Jurkat, Clone E6-1 (cell line): ENCODE measurements around the gene CD2.

Experiments
- DNase-seq: peaks from one replicate; pipeline ENCODE4 v3.0.0-alpha.2; 2011; ENCODE audit warnings: low read depth, low spot score
- H3K4me3 ChIP-seq: 2 replicates; pipeline ENCODE4 v1.5.1; 2011; ENCODE audit warnings: mild to moderate bottlenecking, low read length, control low read depth, moderate library complexity

Gene CD2

DNA sequence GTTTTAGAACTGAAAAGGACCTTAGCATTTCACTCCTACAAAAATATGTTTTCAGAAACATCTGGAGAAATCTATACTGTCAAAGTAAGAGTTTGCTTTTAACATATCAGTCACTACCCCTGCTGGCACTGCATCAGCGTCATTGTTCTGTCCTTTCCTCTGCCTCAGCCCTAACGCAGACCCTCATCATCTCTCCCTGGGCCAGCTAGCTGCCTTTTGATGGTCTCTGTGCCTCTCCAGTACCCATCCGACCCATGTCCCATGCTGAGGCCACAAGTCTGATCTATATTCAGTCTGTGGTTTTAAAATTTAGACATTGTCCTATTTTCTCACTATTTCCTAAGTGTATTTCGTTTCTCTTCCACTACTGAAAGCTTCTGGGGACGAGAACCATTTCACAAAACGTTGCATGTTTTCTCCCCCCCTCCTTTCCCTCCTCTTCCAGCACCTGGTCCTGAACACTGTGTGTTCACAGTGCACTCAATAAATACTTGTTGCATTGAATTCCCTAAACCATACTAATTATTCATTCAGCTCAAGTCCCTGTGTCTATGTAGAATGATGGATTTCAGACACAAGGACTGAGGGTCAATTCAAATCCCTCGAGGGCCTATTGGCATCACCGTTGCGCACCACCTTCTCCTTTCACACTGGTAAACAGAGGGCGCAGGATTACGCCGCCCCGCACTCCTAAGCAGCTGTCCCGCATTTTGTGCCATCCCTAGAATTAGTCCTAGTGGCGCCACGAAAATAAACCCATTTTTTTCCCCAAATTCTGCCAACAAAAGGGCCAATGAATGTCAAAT, 53.4 kb downstream of the CD2 start:
- no peak overlapping the region for H3K4me3 ChIP-seq
- no peak for DNase-seq

DNA sequence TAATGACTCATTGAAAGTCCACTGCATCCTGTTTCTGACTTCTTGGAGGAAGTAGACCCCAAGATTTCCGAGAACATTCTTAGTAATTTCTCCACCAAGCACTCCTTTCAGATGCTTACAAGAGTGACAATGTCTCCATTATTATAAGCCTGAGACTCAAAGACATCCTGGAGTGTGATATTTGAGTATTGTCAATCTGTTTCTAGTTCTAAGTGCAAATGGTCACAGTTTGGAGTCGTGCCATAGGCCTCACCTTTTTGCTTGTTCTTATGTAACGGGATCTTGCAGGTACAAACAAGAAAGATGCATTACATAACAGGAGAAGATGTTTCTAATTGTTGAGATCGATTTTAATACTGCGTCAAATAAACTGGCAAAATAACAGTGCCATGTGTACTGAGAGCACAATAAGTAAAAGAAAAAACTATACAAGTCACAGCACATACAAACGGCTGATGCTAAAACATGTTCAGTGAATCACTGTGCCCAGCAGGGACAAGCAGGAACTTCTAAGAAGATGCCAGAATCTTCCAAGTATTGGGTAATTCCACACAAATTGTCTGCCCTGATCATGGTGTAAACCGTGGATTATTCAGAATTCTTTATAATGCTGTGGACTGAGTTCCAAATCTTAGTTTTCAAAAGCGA, 54.1 kb downstream of the CD2 start:
- DNase-seq, result no peak

DNA sequence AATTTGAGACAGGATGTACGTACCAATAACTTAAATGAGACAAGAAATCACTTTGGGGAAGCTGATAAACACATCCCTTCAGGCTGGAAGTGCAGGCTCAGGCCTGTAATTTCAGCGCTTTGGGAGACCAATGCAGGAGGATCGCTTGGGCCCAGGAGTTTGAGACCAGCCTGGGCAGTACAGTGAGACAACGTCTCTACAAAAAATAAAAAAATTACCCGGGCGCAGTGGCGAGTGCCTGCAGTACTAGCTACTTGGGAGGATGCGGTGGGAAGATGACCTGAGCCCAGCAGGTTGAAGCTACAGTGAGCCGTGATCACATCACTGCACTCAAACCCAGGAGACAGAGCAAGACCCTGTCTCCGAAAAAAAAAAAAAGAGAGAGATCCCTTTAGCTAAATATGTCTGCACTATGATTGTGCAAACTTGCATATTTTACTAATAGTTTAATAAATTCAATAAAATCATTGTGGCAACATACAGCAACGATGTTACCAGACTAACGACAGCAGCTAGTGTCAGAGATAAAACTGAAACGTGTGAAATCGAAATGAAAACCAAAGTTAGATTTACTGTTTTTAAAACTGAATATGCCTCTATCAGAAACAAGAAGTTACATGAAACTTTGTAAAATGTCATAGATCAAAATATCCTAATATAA, 54.7 kb downstream of the CD2 start:
- DNase-seq, result no peak
- no peak overlapping the region for H3K4me3 ChIP-seq

More for the DNA sequence above, 54.1 kb downstream of the CD2 start:
- no peak overlapping the region for H3K4me3 ChIP-seq

DNA sequence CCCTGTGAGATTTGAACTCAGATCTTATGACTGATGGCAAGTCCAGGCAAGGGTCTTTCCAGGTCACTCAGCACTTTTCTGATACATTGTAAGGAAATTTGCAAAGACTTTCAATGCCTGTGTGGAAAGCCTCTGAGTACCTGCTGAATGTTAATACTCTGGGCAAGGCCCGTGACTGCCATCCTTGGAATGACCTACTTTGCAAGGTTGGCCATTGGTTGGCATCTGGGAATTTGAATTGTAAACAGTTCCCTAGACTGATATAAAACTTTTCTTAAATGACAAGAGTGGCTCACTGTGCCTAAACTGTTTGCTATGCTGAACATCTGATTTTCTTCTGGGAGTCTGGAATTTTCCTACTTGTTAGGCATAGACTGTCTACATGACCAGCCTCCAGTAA, 57.1 kb downstream of the CD2 start:
- H3K4me3 ChIP-seq, result no peak overlapping the region
- no peak for DNase-seq

DNA sequence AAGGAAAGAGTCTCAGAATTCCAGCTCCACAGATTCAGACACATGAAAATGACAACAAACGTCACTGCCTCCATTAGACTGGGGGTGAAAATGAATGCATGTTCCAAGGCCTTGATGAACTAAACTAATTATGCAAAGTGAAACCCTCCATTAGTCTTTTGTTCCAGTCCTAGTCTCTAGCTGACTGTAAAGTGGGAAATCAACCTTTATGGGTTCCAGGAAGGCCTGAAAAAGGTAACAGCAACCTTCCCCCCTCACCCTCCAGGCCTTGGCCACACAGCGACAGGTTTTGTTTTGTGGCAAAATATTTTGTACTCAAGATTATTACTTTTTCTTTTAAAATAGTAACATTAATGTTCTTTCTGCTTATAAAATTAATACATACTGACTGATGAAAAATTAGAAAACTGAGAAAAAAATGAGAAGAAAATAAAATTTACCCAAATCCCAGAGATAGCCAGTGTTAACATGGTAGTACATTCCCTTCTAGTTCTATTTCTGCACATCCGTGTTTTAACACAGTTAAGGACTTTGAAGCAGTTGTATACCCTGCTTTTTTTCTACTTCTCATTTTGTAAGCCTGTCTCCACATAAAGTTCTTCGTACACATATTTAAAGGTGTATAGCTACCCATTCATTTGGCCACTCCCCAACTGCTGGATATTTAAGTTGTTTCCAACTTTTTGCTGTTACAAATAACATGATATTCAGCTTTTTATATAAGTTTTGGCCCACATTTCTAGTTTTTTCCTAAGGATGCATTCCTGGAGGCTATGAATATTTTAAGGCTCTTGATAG, 60.9 kb downstream of the CD2 start:
- H3K4me3 ChIP-seq, result no peak overlapping the region
- DNase-seq, result no peak

DNA sequence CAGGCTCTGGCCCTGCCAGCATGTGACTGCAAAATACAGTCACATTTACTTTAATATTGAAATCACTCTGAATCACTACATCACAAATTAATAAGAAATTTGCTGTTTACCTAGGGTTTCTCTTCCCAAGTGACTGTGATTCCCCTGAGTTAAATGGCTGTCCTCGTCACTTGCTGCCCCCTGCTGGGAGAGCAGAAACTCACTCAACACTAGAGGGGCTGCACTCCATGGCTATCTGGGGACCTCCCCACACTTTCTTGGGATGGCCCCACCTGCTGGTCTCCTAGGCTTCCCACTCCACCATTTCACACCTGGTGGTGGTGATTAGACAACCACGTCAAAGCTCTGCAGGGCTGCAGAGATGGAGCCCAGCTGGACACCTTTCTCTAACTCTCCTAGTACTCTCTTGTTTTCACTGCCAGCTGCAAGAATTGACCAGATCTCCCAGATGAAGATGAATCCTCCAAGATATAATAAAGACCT, 63.4 kb downstream of the CD2 start:
- peak; percentile 87 for DNase-seq
- no peak overlapping the region for H3K4me3 ChIP-seq
